ENCODE measurements around the gene LEUTX. TPM values are rescaled to one million over a fixed set of nuclear protein-coding genes. Genes with fewer than 3 reads are reported as not detected.

The LEUTX gene
- total RNA-seq, 4 donors from 2014 or later = not detected

GRCh38 chr19:39795001-39795400 lies 16.3 kb downstream of the LEUTX start:
- Histone ChIP-seq H3K4me3 (no peak overlapping the region), H3K27ac (no peak overlapping the region), H3K36me3 (no peaks in the 10 kb centered on the region), H3K27me3 (peaks cover 11% of the 10 kb centered on the region), H3K9me3 (no peaks in the 10 kb centered on the region), H3K4me1 (peaks cover 0 to 7% (median 0%) of the 10 kb centered on the region in 3 donors)
- no peak for ATAC-seq
- TF ChIP-seq CTCF (IDR thresholded peaks at IDR 0.05) (no peak), EP300 (IDR thresholded peaks at IDR 0.05) (no peak), POLR2AphosphoS5 (IDR thresholded peaks at IDR 0.05) (no peak), POLR2A (IDR thresholded peaks at IDR 0.05) (no peak)
- WGBS, 2 donors (ENCODE audit: low coverage in 1 of 2) = 53 to 66% methylated on average over 3 to 5 of the region's 5 CpGs

GRCh38 chr19:39796000-39796498 lies 17.4 kb downstream of the LEUTX start:
- ATAC-seq = no peak
- Histone ChIP-seq H3K4me3 (no peak overlapping the region), H3K9me3 (no peaks in the 10 kb centered on the region), H3K4me1 (peaks cover 0 to 7% (median 0%) of the 10 kb centered on the region in 3 donors), H3K27me3 (peaks cover 11% of the 10 kb centered on the region), H3K36me3 (no peaks in the 10 kb centered on the region), H3K27ac (no peak overlapping the region)
- 36 to 50% methylated on average over 2 of the region's 2 CpGs for WGBS, 2 donors (ENCODE audit: low coverage in 1 of 2)
- no peak for TF ChIP-seq POLR2AphosphoS5 (IDR thresholded peaks at IDR 0.05)

GRCh38 chr19:39797083-39797482 lies 18.4 kb downstream of the LEUTX start:
- TF ChIP-seq POLR2A (IDR thresholded peaks at IDR 0.05) (no peak), EP300 (IDR thresholded peaks at IDR 0.05) (no peak), POLR2AphosphoS5 (IDR thresholded peaks at IDR 0.05) (no peak), CTCF (IDR thresholded peaks at IDR 0.05) (no peak)
- no peak for ATAC-seq
- Histone ChIP-seq H3K27ac (no peak overlapping the region), H3K27me3 (peaks cover 14% of the 10 kb centered on the region), H3K4me1 (peaks cover 0 to 7% (median 0%) of the 10 kb centered on the region in 3 donors), H3K4me3 (no peak overlapping the region), H3K9me3 (no peaks in the 10 kb centered on the region), H3K36me3 (no peaks in the 10 kb centered on the region)
- 41 to 46% methylated on average over 2 of the region's 2 CpGs for WGBS, 2 donors (ENCODE audit: low coverage in 1 of 2)

- H3K27ac ChIP-seq = no peak overlapping the region
- TF ChIP-seq POLR2A (IDR thresholded peaks at IDR 0.05) = no peak
- TF ChIP-seq CTCF (IDR thresholded peaks at IDR 0.05) = no peak
- TF ChIP-seq POLR2AphosphoS5 (IDR thresholded peaks at IDR 0.05) = no peak
- no peak for ATAC-seq
- no peaks in the 10 kb centered on the region for H3K36me3 ChIP-seq
- no peaks in the 10 kb centered on the region for H3K4me1 ChIP-seq
- WGBS, 2 donors (ENCODE audit: low coverage in 1 of 2) = 7 to 10% methylated on average over 2 to 4 of the region's 4 CpGs
- H3K9me3 ChIP-seq = no peaks in the 10 kb centered on the region
- H3K4me3 ChIP-seq = no peak overlapping the region
- H3K27me3 ChIP-seq = peaks cover 15% of the 10 kb centered on the region
Measured at GRCh38 chr19:39802958-39803357, 24.3 kb downstream of the LEUTX start.

- Histone ChIP-seq H3K9me3 (no peaks in the 10 kb centered on the region), H3K36me3 (no peaks in the 10 kb centered on the region), H3K27ac (no peak overlapping the region), H3K4me3 (no peak overlapping the region), H3K27me3 (peaks cover 14% of the 10 kb centered on the region), H3K4me1 (no peaks in the 10 kb centered on the region)
- no peak for ATAC-seq
- WGBS, 2 donors (ENCODE audit: low coverage in 1 of 2) = 42% methylated on average over 5 of the region's 5 CpGs; no CpG with 5 or more reads in 1 of the 2 donors
- TF ChIP-seq POLR2A (IDR thresholded peaks at IDR 0.05) (no peak), CTCF (IDR thresholded peaks at IDR 0.05) (no peak), POLR2AphosphoS5 (IDR thresholded peaks at IDR 0.05) (no peak), EP300 (IDR thresholded peaks at IDR 0.05) (no peak)
Measured at GRCh38 chr19:39805104-39805503, 26.4 kb downstream of the LEUTX start.

Measured in gastroesophageal sphincter (tissue), 4 donors.